Measurements from ENCODE around the gene C21orf58. TPM values are rescaled to one million over a fixed set of nuclear protein-coding genes. Genes with fewer than 3 reads are reported as not detected.

Gene C21orf58
- total RNA-seq, 2 experiments from 2014 or later = 25.8 to 28.1 TPM

GRCh38 chr21:46328151-46328550 lies 4.5 kb upstream of the C21orf58 start:
- Mint-ChIP-seq H3K4me3 (no peak overlapping the region), H3K36me3 (peaks cover 22% of the 10 kb centered on the region), H3K4me1 (ENCODE audit: low read depth) (peaks cover 11% of the 10 kb centered on the region), H3K27me3 (no peaks in the 10 kb centered on the region), H3K27ac (no peak overlapping the region), H3K9me3 (no peaks in the 10 kb centered on the region)
- intact Hi-C loops (cut with micrococcal nuclease) = no loop called here
- DNase-seq = no peak
- ChIA-PET POLR2A (no interaction called here), CTCF (interaction anchor here (0.6 kb wide), 1 partner anchor 361 kb away, joined by 3 read pairs; no protein-coding TSS in a partner anchor)

GRCh38 chr21:46327711-46328110 lies 4.0 kb upstream of the C21orf58 start:
- H3K27me3 Mint-ChIP-seq = no peaks in the 10 kb centered on the region
- no peak for DNase-seq
- intact Hi-C loops (cut with micrococcal nuclease) = no loop called here
- CTCF ChIA-PET = no interaction called here
- H3K9me3 Mint-ChIP-seq = no peaks in the 10 kb centered on the region
- H3K27ac Mint-ChIP-seq = no peak overlapping the region
- H3K4me1 Mint-ChIP-seq (ENCODE audit: low read depth) = peaks cover 11% of the 10 kb centered on the region
- POLR2A ChIA-PET = no interaction called here
- peaks cover 26% of the 10 kb centered on the region for H3K36me3 Mint-ChIP-seq
- H3K4me3 Mint-ChIP-seq = no peak overlapping the region

GRCh38 chr21:46326110-46326703 lies 2.5 kb upstream of the C21orf58 start:
- no peak overlapping the region for H3K4me3 Mint-ChIP-seq
- H3K4me1 Mint-ChIP-seq (ENCODE audit: low read depth) = peaks cover 21% of the 10 kb centered on the region
- DNase-seq = no peak
- ChIA-PET POLR2A (interaction anchor here (1.1 kb wide), 1 partner anchor 31 kb away, joined by 3 read pairs; no protein-coding TSS in a partner anchor), CTCF (interaction anchor here (0.9 to 1.7 kb wide), 4 partner anchors 29 to 183 kb away, joined by 3 to 8 read pairs (median 4); partner anchors contain the start of genes MCM3AP and YBEY)
- intact Hi-C loops (cut with micrococcal nuclease) = no loop called here
- H3K27ac Mint-ChIP-seq = no peak overlapping the region
- H3K9me3 Mint-ChIP-seq = no peaks in the 10 kb centered on the region
- peaks cover 39% of the 10 kb centered on the region for H3K36me3 Mint-ChIP-seq
- no peaks in the 10 kb centered on the region for H3K27me3 Mint-ChIP-seq

GRCh38 chr21:46325073-46325912 lies 1.6 kb upstream of the C21orf58 start:
- Mint-ChIP-seq H3K27me3 (no peaks in the 10 kb centered on the region), H3K9me3 (no peaks in the 10 kb centered on the region), H3K4me3 (peak overlapping the region; percentile 84), H3K27ac (peak overlapping the region; percentile 74), H3K4me1 (ENCODE audit: low read depth) (peaks cover 29% of the 10 kb centered on the region), H3K36me3 (peaks cover 44% of the 10 kb centered on the region)
- peak; percentile 61 for DNase-seq
- intact Hi-C loops (cut with micrococcal nuclease) = loop anchor here (2.0 kb wide), 2 partner anchors 96 to 182 kb away; partner anchors contain the start of gene LSS
- ChIA-PET CTCF (interaction anchor here (0.8 to 1.7 kb wide), 6 partner anchors 28 to 182 kb away, joined by 3 to 8 read pairs (median 3); partner anchors contain the start of genes MCM3AP and YBEY), POLR2A (interaction anchor here (1.1 kb wide), 1 partner anchor 30 kb away, joined by 3 read pairs; no protein-coding TSS in a partner anchor)

GRCh38 chr21:46324390-46325072 lies 861 bp upstream of the C21orf58 start:
- ChIA-PET POLR2A (no interaction called here), CTCF (interaction anchor here (1.2 to 1.7 kb wide), 3 partner anchors 28 to 181 kb away, joined by 3 to 8 read pairs (median 6); partner anchors contain the start of genes MCM3AP and YBEY)
- H3K27ac Mint-ChIP-seq = peak overlapping the region; percentile 95
- peaks cover 30% of the 10 kb centered on the region for H3K4me1 Mint-ChIP-seq (ENCODE audit: low read depth)
- no peaks in the 10 kb centered on the region for H3K9me3 Mint-ChIP-seq
- intact Hi-C loops (cut with micrococcal nuclease) = loop anchor here (1.0 to 2.0 kb wide), 4 partner anchors 38 to 182 kb away; partner anchors contain the start of genes DIP2A, LSS and YBEY
- H3K36me3 Mint-ChIP-seq = peaks cover 44% of the 10 kb centered on the region
- peak overlapping the region; percentile 90 for H3K4me3 Mint-ChIP-seq
- H3K27me3 Mint-ChIP-seq = no peaks in the 10 kb centered on the region
- peak; percentile 89 for DNase-seq

- Mint-ChIP-seq H3K4me1 (ENCODE audit: low read depth) (peaks cover 30% of the 10 kb centered on the region), H3K4me3 (peak overlapping the region; percentile 90), H3K27ac (peak overlapping the region; percentile 95), H3K27me3 (no peaks in the 10 kb centered on the region), H3K9me3 (no peaks in the 10 kb centered on the region), H3K36me3 (peaks cover 39% of the 10 kb centered on the region)
- intact Hi-C loops (cut with micrococcal nuclease) = no loop called here
- POLR2A ChIA-PET = interaction anchor here (1.0 to 2.1 kb wide), 2 partner anchors 26 to 38 kb away, joined by 5 to 13 read pairs; partner anchors contain the start of genes MCM3AP and YBEY
- CTCF ChIA-PET = interaction anchor here (0.7 to 1.5 kb wide), 3 partner anchors 38 to 170 kb away, joined by 3 to 9 read pairs (median 6); partner anchors contain the start of genes MCM3AP and YBEY
- no peak for DNase-seq
Measured at GRCh38 chr21:46323227-46323709, 402 bp downstream of the C21orf58 start.

- intact Hi-C loops (cut with micrococcal nuclease) = no loop called here
- peak overlapping the region; percentile 95 for H3K27ac Mint-ChIP-seq
- no peaks in the 10 kb centered on the region for H3K27me3 Mint-ChIP-seq
- H3K9me3 Mint-ChIP-seq = no peaks in the 10 kb centered on the region
- H3K4me1 Mint-ChIP-seq (ENCODE audit: low read depth) = peaks cover 30% of the 10 kb centered on the region
- ChIA-PET POLR2A (interaction anchor here (1.0 to 2.1 kb wide), 2 partner anchors 25 to 37 kb away, joined by 5 to 13 read pairs; partner anchors contain the start of genes MCM3AP and YBEY), CTCF (interaction anchor here (0.7 to 1.5 kb wide), 3 partner anchors 37 to 169 kb away, joined by 3 to 9 read pairs (median 6); partner anchors contain the start of genes MCM3AP and YBEY)
- peak; percentile 34 for DNase-seq
- H3K36me3 Mint-ChIP-seq = peaks cover 38% of the 10 kb centered on the region
- H3K4me3 Mint-ChIP-seq = peak overlapping the region; percentile 90
Measured at GRCh38 chr21:46322351-46323226, 1.1 kb downstream of the C21orf58 start.

GRCh38 chr21:46320331-46320801 lies 3.3 kb downstream of the C21orf58 start:
- H3K9me3 Mint-ChIP-seq = no peaks in the 10 kb centered on the region
- intact Hi-C loops (cut with micrococcal nuclease) = no loop called here
- peaks cover 29% of the 10 kb centered on the region for H3K36me3 Mint-ChIP-seq
- CTCF ChIA-PET = no interaction called here
- H3K27me3 Mint-ChIP-seq = no peaks in the 10 kb centered on the region
- no peak for DNase-seq
- no peak overlapping the region for H3K27ac Mint-ChIP-seq
- peaks cover 19% of the 10 kb centered on the region for H3K4me1 Mint-ChIP-seq (ENCODE audit: low read depth)
- H3K4me3 Mint-ChIP-seq = no peak overlapping the region
- POLR2A ChIA-PET = no interaction called here

- Mint-ChIP-seq H3K9me3 (no peaks in the 10 kb centered on the region), H3K27ac (no peak overlapping the region), H3K27me3 (no peaks in the 10 kb centered on the region), H3K4me3 (no peak overlapping the region), H3K4me1 (ENCODE audit: low read depth) (peaks cover 18% of the 10 kb centered on the region), H3K36me3 (peaks cover 29% of the 10 kb centered on the region)
- intact Hi-C loops (cut with micrococcal nuclease) = no loop called here
- ChIA-PET POLR2A (no interaction called here), CTCF (no interaction called here)
- DNase-seq = no peak
Measured at GRCh38 chr21:46319186-46319585, 4.5 kb downstream of the C21orf58 start.

- peaks cover 33% of the 10 kb centered on the region for H3K36me3 Mint-ChIP-seq
- intact Hi-C loops (cut with micrococcal nuclease) = no loop called here
- POLR2A ChIA-PET = no interaction called here
- H3K4me1 Mint-ChIP-seq (ENCODE audit: low read depth) = peaks cover 18% of the 10 kb centered on the region
- DNase-seq = no peak
- no peak overlapping the region for H3K4me3 Mint-ChIP-seq
- CTCF ChIA-PET = no interaction called here
- H3K27me3 Mint-ChIP-seq = no peaks in the 10 kb centered on the region
- H3K9me3 Mint-ChIP-seq = no peaks in the 10 kb centered on the region
- no peak overlapping the region for H3K27ac Mint-ChIP-seq
Measured at GRCh38 chr21:46318464-46318845, 5.2 kb downstream of the C21orf58 start.
